Skeletal muscle cell (primary cell): ENCODE data around the gene INTS11.

Experiments used
- DNase-seq: peaks from one replicate; pipeline ENCODE4 v3.0.0-alpha.2; 2010; ENCODE audit warnings: low read depth
- H3K4me3 ChIP-seq: 2 replicates; pipeline ENCODE4 v1.5.1; 2011; ENCODE audit warnings: low read depth, mild to moderate bottlenecking, control low read depth, low read length, moderate library complexity

Gene INTS11

GRCh38 chr1:1305300-1306069 is 19.0 kb downstream of the INTS11 start:
- peak overlapping the region; percentile 68 for H3K4me3 ChIP-seq
- DNase-seq = peak; percentile 30

- peak; percentile 24 for DNase-seq
- peak overlapping the region; percentile 68 for H3K4me3 ChIP-seq
Observed at GRCh38 chr1:1304331-1305299, 19.8 kb downstream of the INTS11 start.

- no peak for DNase-seq
- no peak overlapping the region for H3K4me3 ChIP-seq
Observed at GRCh38 chr1:1303736-1304135, 20.7 kb downstream of the INTS11 start.

- H3K4me3 ChIP-seq = no peak overlapping the region
- no peak for DNase-seq
Observed at GRCh38 chr1:1302951-1303509, 21.4 kb downstream of the INTS11 start.

GRCh38 chr1:1302006-1302430 is 22.4 kb downstream of the INTS11 start:
- no peak for DNase-seq
- H3K4me3 ChIP-seq = no peak overlapping the region

GRCh38 chr1:1300352-1300739 is 24.1 kb downstream of the INTS11 start:
- H3K4me3 ChIP-seq = no peak overlapping the region
- DNase-seq = no peak

- no peak overlapping the region for H3K4me3 ChIP-seq
- no peak for DNase-seq
Observed at GRCh38 chr1:1299686-1300351, 24.6 kb downstream of the INTS11 start.

- no peak for DNase-seq
- H3K4me3 ChIP-seq = no peak overlapping the region
Observed at GRCh38 chr1:1298861-1299685, 25.4 kb downstream of the INTS11 start.

- no peak for DNase-seq
- H3K4me3 ChIP-seq = no peak overlapping the region
Observed at GRCh38 chr1:1297802-1298424, 26.5 kb downstream of the INTS11 start.

GRCh38 chr1:1296070-1297061 is 28.1 kb downstream of the INTS11 start:
- no peak overlapping the region for H3K4me3 ChIP-seq
- DNase-seq = no peak

- no peak for DNase-seq
- no peak overlapping the region for H3K4me3 ChIP-seq
Observed at GRCh38 chr1:1295154-1295923, 29.1 kb downstream of the INTS11 start.

GRCh38 chr1:1294250-1294890 is 30.1 kb downstream of the INTS11 start:
- H3K4me3 ChIP-seq = no peak overlapping the region
- DNase-seq = no peak

- DNase-seq = no peak
- H3K4me3 ChIP-seq = no peak overlapping the region
Observed at GRCh38 chr1:1293263-1294249, 30.9 kb downstream of the INTS11 start.

- H3K4me3 ChIP-seq = no peak overlapping the region
- no peak for DNase-seq
Observed at GRCh38 chr1:1292851-1293250, 31.6 kb downstream of the INTS11 start.

GRCh38 chr1:1292442-1292779 is 32.0 kb downstream of the INTS11 start:
- no peak overlapping the region for H3K4me3 ChIP-seq
- DNase-seq = no peak
